ENCODE measurements around the gene APPL1. TPM values are rescaled to one million over a fixed set of nuclear protein-coding genes. Genes with fewer than 3 reads are reported as not detected.

Gene APPL1, protein sequence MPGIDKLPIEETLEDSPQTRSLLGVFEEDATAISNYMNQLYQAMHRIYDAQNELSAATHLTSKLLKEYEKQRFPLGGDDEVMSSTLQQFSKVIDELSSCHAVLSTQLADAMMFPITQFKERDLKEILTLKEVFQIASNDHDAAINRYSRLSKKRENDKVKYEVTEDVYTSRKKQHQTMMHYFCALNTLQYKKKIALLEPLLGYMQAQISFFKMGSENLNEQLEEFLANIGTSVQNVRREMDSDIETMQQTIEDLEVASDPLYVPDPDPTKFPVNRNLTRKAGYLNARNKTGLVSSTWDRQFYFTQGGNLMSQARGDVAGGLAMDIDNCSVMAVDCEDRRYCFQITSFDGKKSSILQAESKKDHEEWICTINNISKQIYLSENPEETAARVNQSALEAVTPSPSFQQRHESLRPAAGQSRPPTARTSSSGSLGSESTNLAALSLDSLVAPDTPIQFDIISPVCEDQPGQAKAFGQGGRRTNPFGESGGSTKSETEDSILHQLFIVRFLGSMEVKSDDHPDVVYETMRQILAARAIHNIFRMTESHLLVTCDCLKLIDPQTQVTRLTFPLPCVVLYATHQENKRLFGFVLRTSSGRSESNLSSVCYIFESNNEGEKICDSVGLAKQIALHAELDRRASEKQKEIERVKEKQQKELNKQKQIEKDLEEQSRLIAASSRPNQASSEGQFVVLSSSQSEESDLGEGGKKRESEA
- 12.0 to 18.6 TPM (median 15.7 TPM) in 5 replicates for total RNA-seq (2022; extraction: Qiagen RNA extraction; ENCODE audit: low read depth)

DNA sequence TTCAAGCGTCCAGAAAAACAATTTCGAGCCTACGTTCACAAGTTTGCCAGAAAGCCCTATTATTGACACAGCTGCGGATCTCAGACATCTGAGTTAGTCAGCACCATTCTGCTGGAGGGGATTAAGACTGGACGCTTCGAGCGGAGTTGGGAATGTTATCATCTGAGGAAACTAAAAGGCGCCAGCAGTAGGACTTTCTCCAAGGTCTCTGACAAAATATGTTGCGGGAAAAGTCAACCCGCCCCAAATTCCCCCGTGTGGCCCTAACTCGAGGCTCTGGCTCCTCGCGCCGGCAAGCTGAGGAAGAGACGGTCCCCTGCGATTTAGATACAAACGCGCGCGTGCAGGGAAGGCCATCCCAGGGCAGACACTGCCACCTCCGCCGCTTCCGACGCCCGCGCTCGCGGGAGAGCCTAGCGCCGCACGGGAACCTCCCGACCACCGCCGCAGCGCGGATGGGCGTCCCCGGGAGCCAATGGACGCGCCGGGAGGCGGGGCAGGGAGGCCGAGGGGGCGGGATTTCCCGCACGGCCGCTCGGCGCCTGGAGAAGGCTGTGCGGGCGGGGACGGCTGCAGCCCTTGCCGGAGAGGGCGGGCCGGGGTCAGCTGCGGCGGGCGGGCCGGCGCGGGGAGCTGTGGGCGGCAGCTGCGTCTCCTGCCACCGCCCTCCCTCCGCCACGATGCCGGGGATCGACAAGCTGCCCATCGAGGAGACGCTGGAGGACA lies at the start of gene APPL1:
Gene APPL1 (plus strand): TSS at position 526 of the 726 bp plus-strand sequence. CDS start 155 bp downstream, at position 681.

DNA sequence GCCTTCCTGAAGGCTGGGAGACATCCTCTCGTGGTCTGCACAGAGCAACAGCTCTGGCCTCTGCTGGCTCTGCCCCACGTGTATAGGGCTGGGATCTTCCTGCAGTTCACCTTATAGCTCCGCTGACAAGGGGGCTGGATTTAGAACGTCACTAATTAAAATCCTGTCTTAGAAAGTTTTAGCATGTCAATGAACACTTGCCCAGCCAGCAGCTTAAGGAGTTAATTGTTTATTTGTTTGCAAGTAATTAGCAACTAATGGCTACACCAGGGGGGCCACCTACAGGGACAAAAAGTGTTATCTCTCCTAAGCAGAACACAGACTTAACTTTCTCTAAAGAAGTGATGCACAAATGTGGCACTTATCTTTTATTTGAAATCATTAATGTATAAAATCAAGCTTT lies 27.6 kb upstream of the APPL1 start, which contains the start of gene HESX1:
Gene HESX1 (minus strand): TSS at position 84 of the 403 bp plus-strand sequence. CDS start 60 bp downstream, at position 24.

DNA sequence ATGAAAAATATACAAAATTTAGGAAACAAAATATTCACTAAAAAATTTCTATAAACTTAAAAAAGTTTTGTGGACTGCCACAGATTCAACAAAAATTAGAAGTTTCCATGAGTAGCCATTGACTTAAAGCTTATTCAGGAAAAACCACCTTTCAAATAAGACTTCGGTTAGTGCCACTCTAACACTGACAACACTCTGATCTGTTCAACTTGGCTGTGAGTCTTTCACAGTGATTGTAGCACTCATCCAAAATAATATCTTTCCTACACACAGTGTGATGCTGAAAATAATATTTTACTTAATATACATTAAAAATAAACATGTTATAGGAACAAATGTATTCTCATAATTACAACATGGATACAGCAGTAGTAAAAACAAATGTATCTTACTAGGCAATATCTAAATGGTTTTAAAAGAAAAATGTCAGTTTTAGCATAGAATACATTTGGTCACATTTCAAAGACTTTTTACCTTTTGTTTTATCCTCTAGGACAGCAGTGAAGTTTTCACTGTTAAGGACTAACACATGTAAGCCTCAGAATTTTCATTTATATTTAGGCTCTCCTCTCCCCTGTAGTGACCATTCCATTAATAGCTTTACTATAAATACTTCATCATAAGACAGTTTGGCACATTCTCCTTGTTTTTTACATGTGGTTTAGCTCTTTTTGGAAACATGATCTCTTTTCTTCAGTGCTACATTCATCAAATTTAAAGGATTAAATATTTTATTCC lies 64.8 kb downstream of the APPL1 start, which contains the start of gene ASB14:
Gene ASB14 (minus strand): TSS at position 527 of the 738 bp plus-strand sequence. CDS start 652 bp downstream, outside the sequence.

Other genes starting within 250 kb of the APPL1 start
- gene SPATA12, start 167.1 kb upstream of the APPL1 start, total RNA-seq (2022; extraction: Qiagen RNA extraction; ENCODE audit: low read depth) = 0.25 to 0.44 TPM (median 0.39 TPM) in 5 replicates
- 0.43 to 1.2 TPM (median 1.0 TPM) in 5 replicates for gene IL17RD, start 62.4 kb upstream of the APPL1 start, total RNA-seq (2022; extraction: Qiagen RNA extraction; ENCODE audit: low read depth)
- gene HESX1, start 27.8 kb upstream of the APPL1 start, total RNA-seq (2022; extraction: Qiagen RNA extraction; ENCODE audit: low read depth) = 0.21 to 0.75 TPM (median 0.35 TPM) in 4 of 5 replicates, not detected in the other
- gene ASB14, start 65.0 kb downstream of the APPL1 start, total RNA-seq (2022; extraction: Qiagen RNA extraction; ENCODE audit: low read depth) = not detected in 5 replicates